Measurements from ENCODE around the gene WDR7.

Gene WDR7

GRCh38 chr18:56722518-56722917 lies 71.4 kb downstream of the WDR7 start:
- DNase-seq (ENCODE audit: low read depth), result no peak

DNA sequence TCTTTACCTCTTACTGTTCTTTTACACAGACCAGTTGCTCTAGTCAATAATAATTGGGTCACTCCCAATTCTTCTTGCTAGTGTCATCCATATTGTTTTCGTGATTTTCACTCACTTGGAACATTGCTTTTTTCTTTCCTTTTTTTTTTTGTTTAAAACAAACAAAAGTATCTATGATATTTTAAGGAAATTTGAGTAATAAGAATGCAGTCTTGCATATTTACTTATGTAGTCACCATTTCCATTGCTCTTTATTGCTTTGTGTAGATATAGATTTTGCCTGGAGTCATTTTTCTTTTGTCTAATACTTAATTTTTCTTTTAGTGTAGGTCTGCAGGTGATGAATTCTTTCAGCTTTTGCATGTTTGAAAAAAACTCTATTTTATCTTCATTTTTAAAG lies 71.9 kb downstream of the WDR7 start:
- DNase-seq (ENCODE audit: low read depth), result no peak

- DNase-seq (ENCODE audit: low read depth), result no peak
Observed at GRCh38 chr18:56723706-56724105, 72.5 kb downstream of the WDR7 start.

DNA sequence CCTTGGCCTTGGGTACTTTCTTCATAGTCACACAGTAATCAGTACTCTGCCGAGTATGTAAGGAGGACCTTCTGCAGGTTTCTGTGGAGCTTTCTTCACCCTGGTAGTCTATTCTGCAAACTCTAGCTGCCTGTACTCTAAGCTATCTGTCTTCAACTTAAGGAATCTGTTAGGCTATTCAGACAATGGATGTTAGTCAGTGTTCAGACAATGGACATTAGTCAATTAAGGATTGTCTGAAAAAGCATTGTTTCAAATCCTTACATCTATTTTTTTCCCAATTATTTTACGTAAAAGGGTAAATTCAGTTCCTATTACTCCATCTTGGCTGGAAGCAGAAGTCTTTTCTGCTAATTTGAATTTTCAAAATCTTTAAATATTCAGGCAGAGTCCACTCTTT lies 75.7 kb downstream of the WDR7 start:
- DNase-seq (ENCODE audit: low read depth), result no peak

DNA sequence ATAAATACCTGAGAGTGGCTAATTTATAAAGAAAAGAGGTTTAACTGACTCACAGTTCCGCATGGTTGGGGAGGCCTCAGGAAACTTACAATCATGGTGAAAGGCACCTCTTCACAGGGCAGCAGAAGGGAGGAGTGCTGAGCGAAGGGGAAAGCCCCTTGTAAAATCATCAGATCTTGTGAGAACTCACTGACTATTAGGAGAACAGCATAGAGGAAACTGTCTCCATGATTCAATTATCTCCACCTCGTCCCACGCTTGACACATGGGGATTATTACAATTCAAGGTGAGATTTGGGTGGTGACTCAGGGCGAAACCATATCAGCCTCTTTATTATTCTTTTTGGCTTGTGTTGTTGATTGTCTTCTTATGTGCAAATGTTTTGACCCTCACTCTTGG lies 76.2 kb downstream of the WDR7 start:
- no peak for DNase-seq (ENCODE audit: low read depth)

- no peak for DNase-seq (ENCODE audit: low read depth)
Observed at GRCh38 chr18:56728741-56729140, 77.6 kb downstream of the WDR7 start.

DNA sequence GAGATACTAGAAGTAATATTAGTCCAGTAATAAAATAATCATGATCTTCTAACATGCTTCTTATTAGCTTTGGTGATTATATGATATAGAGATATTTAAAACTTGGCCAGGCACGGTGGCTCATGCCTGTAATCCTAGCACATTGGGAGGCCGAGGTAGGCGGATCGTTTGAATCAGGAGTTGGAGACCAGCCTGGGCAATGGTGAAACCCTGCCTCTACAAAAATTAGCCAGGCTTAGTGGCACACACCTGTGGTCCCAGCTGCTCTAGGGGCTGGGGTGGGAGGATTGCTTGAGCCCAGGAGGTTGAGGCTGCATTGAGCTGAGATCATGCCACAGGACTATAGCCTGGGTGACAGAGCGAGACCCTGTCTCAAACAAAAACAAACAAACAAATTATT lies 87.0 kb downstream of the WDR7 start:
- no peak for DNase-seq (ENCODE audit: low read depth)

- no peak for DNase-seq (ENCODE audit: low read depth)
Observed at GRCh38 chr18:56739731-56740130, 88.6 kb downstream of the WDR7 start.

DNA sequence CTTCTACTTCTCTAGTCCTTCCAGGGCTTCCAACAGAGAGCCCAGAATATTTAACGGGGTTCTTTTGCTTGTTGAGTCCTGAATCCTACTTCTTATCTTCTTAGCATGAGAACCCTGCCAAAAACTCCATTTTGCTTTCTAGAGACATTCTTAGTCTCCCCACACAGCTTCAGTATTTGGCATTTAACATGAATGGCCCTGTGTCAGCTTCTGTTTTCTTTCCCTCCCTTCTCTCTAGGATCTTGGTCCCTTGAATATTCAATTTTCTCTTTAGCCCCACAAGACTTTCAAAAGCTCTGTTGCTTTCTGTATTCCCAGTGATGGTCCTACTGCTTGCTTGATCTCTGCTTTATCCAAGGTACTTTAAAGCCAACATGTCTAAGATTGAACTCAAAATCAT lies 89.5 kb downstream of the WDR7 start:
- no peak for DNase-seq (ENCODE audit: low read depth)

GRCh38 chr18:56741685-56742084 lies 90.5 kb downstream of the WDR7 start:
- no peak for DNase-seq (ENCODE audit: low read depth)

DNA sequence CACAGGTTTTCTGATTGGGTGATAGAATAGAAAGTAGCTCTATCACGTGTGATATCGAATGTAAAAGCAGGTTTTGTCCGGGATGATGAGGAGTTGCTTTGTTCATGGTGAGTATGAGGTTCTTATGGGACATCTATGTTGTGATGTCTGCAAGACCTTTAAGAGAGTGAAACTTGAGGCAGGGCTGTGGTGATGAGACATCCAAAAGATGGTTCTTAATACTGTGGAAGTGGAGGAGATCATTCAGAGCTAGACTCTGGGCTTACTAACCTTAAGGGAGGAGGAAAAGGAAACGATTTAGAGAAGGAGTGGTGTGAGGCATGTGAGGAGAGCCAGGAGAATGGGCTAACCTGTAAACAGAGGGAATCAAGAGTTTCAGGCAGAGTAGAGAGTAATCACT lies 92.0 kb downstream of the WDR7 start:
- DNase-seq (ENCODE audit: low read depth), result no peak

DNA sequence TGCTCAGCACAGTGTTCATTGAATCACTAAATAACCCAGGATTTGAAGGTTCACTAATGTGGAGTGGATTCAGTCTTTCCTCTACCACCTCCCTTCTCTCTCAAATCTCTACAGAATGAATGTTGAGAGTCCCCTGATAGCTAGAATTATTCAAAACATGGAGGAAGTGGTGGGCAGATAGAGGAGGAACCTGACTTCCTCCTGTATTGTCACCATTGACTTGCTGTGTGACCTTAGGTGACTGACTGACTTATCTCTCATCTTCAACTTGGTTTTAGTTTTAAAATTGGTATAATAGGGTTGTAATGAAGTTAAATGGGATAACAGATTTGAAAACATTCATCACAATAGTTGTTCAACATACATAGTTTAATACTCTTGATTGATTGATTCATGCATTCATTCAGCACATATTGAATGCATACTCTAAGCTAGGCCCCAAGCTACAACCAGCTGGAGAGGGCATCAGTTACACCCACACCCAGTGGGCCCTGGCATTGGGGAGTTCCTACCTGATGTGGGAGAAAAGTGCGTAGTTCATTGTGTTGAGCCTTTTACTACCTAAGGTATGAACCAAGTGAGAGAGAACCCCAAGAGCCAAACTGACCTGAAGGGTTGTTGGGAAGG lies 96.0 kb downstream of the WDR7 start:
- no peak for DNase-seq (ENCODE audit: low read depth)

- no peak for DNase-seq (ENCODE audit: low read depth)
Observed at GRCh38 chr18:56747857-56748256, 96.7 kb downstream of the WDR7 start.

DNA sequence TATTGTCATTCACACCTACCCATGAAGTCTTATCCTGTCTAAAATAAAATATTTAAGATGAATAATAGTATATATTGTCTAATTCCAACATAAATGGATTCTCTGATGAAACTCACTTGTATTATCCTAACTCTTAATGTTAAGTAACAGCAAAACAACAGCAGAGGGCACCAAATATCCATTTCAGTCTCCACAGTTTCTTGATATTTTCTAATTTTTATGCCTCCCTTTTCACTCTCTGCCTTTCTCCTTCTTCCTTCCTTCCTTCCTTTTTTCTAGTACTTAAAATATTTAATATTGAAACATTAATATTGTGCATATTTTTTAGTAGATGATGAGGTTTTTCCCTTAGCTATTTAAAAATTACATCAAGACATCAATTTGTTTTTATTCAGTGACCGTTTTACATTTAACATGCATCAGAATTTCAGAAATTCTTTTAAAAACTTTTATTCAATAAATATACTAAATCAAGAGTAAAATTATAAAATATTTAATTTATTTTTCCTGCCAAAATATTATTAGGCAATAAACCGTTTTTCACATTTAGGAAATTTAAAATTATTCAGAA lies 97.6 kb downstream of the WDR7 start:
- peak; percentile 10 for DNase-seq (ENCODE audit: low read depth)

- DNase-seq (ENCODE audit: low read depth), result no peak
Observed at GRCh38 chr18:56756966-56757365, 105.8 kb downstream of the WDR7 start.

DNA sequence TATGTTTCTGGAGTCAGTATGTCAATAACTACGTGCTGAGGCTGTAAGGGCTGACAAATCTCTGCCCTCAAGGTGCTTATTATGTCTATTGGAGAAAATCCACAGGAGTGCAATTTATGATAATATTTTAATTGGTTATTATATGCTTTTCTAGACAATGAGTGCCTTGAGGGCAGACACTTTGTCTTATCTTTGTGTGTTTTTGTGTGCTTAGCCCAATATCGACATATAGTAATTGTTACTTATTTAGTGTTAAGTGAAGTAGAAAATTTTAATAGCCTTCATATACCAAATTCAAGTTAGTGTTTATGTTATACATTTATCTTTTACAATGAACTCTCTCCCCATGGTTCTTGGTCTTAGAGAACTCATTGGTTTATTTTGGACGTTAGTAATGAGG lies 118.9 kb downstream of the WDR7 start:
- DNase-seq (ENCODE audit: low read depth), result no peak

DNA sequence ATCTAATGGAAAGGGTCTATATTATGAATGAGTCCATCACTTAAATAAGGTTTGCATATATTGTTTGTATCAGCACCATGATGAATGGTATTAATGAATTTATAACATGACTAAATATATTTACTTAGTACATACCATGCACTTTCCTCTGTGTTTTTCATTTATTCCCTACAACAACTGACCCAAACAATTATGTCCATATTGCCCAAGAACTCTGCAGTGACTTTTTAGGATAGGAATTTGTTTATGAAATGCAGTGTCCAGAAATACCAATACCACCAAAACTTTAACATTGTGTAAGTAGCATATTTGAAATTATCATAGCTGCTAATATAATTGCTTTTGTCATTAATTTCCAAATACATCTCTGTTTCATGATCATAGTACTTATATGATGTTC lies 119.7 kb downstream of the WDR7 start:
- DNase-seq (ENCODE audit: low read depth), result no peak

DNA sequence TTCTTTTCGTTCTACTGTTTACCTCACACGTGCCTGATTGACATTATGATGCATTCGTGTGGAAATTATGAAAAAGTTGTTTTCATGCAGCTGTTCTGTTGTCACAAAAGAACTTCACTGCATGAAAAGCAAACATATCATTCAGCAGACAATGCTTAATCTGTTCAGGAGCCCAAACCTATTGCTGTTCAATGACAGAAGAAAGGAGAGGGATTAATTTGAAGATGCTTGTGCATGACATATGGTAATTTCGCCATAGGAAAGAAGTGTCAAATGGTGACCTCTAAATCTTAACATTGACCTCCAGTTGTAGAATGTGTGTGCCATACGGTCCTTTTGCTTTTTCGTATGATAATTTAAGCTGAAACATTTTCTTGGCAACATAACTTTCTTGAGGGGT lies 124.5 kb downstream of the WDR7 start:
- DNase-seq (ENCODE audit: low read depth), result no peak

- DNase-seq (ENCODE audit: low read depth), result no peak
Observed at GRCh38 chr18:56787390-56787789, 136.2 kb downstream of the WDR7 start.

DNA sequence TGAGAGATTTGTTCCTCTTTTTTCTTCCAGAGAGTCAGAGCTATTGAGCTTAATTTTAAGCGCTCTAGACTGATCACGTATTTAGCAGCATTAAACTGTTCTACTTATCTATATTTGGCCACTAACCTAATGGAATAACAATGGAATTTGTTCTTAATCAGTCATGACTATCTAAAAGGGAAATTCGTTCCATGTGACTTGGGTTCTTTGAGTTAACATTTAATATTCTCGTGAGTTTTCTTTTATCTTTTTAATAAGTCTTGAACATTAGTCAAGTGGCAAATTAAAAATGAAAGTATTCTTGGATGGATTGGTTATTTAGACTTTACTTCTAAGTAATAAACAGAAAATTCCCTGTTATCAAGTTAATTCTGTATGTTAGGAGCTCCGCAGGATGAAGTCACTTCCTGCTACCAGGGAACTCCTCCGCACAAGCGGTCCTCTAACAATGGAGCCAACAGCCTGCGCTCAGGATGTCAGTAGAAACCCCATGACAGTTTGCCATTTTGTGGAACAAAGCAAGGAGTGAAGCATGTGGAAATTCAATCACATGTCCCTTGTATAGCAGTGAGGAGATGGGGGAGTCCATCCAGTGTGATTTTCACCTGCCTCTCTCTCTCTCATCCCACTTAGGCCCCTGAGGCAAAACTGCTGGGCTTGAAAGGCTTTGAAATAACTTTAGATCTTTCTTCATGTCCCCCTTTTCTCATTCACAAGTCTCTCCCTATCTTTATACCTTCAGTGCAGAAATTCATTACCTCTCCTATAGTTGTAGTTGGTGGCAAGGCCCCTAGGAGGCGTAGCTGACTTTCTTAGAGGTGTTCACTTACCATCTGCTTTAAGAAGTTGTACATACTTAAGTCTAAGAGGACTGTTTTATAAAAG lies 138.1 kb downstream of the WDR7 start:
- DNase-seq (ENCODE audit: low read depth), result no peak

DNA sequence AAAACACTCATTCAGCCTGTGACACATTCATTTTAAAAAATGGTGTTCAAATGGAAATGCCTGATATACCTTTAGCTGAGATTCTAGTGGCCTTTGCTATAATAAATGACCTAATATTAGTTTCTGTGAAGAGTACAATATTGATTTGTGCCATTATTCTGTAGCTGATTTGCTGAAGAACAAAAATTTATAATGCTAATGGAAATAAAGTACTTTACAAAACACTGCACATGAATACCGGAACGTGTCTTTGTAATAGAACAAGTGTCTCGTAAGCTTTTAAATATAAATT lies 138.7 kb downstream of the WDR7 start:
- DNase-seq (ENCODE audit: low read depth), result no peak

DNA sequence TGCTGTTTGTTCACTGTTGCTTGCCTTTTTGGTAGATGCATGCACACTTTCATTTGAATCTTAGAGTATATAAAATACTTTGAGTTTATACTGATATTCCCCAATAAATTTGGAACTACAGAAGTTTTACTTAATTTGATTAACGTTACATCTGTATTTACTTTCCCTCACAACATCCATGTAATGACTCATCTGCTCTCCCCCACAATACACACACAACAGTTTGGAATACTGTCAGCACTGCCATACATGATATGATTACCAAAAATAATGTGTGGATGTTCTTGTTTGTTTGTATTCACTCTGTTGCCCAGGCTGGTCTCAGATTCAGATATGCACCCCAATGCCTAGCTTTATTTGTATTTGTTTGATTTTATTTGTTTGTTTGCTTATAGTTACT lies 144.2 kb downstream of the WDR7 start:
- DNase-seq (ENCODE audit: low read depth), result no peak

DNA sequence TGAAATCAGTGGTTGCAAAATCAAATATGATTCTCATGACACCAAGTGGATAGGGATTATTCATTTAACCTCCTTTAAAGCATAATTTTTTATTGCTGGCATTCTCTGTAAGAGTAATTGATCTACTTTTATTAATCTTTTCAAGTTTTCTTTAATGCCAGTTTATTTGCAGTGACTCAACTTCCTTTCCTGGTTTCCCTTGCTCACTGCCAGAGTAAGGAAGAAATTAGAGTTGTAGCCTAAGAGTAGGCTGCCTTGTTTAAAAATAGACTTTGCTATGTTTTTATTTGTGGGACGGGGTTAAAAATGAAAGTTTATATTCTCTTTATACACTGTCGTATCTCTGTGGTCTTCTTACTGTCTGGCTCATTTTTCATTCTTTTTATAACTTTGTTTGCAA lies 148.6 kb downstream of the WDR7 start:
- DNase-seq (ENCODE audit: low read depth), result no peak

GRCh38 chr18:56803051-56803450 lies 151.9 kb downstream of the WDR7 start:
- DNase-seq (ENCODE audit: low read depth), result no peak
